ENCODE data around the gene ZNF766.

- TF ChIP-seq EZH2 (IDR thresholded peaks at IDR 0.05; ENCODE audit: low read depth, low read length, severe bottlenecking) (no peak), RFX5 (IDR thresholded peaks at IDR 0.05; ENCODE audit: borderline replicate concordance, low read depth, low read length) (no peak), CTCF (IDR thresholded peaks at IDR 0.05; ENCODE audit: control extremely low read depth in 1 of 3, insufficient read depth in 1 of 3, low read depth in 1 of 3, low read length in 3 of 3) (no peak), RAD21 (IDR thresholded peaks at IDR 0.05 in 1 of 2, conservative IDR thresholded peaks at IDR 0.05 in 1 of 2; ENCODE audit: low read depth in 2 of 2, low read length in 2 of 2) (no peak), TAF1 (IDR thresholded peaks at IDR 0.05; ENCODE audit: low read depth, low read length) (no peak), BACH1 (IDR thresholded peaks at IDR 0.05; ENCODE audit: low read length) (no peak), TCF12 (IDR thresholded peaks at IDR 0.05; ENCODE audit: low read depth, low read length) (no peak), POLR2A (IDR thresholded peaks at IDR 0.05; ENCODE audit: control extremely low read depth in 1 of 2, low read depth in 2 of 2, low read length in 2 of 2) (no peak), GABPA (IDR thresholded peaks at IDR 0.05; ENCODE audit: borderline replicate concordance, insufficient read depth, low read length) (no peak)
- TF ChIP-seq, protein P1, sequence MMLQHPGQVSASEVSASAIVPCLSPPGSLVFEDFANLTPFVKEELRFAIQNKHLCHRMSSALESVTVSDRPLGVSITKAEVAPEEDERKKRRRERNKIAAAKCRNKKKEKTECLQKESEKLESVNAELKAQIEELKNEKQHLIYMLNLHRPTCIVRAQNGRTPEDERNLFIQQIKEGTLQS (IDR thresholded peaks at IDR 0.05; ENCODE audit: insufficient read depth, low read depth, low read length), result no peak
These were observed 3.9 kb downstream of the ZNF766 start for GRCh38 chr19:52273301-52273700.

All from H1 (cell line).